NT2/D1 (cell line): ENCODE data around the gene MYORG.

ENCODE experiments used
- SUZ12 ChIP-seq: IDR thresholded peaks from 2 replicates; pipeline ENCODE4 v1.6.1; 2011; ENCODE audit not compliant: insufficient read length, insufficient read depth; ENCODE audit errors: extremely low read depth
- YY1 ChIP-seq: IDR thresholded peaks from 2 replicates; pipeline ENCODE4 v1.6.1; 2011; ENCODE audit not compliant: insufficient read length, insufficient read depth
- ZNF274 ChIP-seq: IDR thresholded peaks from 2 replicates; pipeline ENCODE4 v1.6.1; 2011; ENCODE audit warnings: mild to moderate bottlenecking, low read depth, low read length

DNA sequence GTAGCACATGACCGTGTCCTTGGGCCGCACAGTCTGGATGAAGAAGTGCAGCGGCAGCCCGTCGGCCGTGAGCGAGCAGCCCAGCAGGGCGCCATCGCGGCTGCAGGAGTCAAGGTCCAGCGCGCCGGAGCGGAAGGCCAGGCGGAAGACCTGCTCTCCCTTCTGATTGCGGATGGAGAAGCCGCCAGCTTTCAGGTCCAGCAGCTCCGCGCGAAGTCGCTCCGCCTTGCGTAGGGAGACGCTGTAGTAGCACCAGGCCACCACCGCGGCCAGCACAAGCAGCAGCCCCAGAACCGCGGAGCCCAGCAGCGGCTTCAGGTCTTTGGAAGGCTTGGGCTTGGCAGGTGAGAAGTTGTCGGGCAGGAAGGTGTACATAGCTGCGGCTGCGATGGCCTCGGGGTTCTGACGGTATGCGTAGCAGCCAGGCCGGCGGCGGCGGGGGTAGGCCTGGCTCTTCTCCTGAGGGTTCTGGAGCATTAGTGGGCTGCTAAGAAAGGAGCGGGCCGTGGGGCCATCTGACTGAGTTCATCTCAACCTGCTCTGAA lies 4.2 kb downstream of the MYORG start:
- no peak for TF ChIP-seq ZNF274
- no peak for TF ChIP-seq YY1
- TF ChIP-seq SUZ12: no peak
